ENCODE data around the gene FRMPD4. TPM values are rescaled to one million over a fixed set of nuclear protein-coding genes. Genes with fewer than 3 reads are reported as not detected.

Gene FRMPD4
- total and polyA plus RNA-seq, 2 experiments from 2014 or later = 0.19 to 0.80 TPM

- TF ChIP-seq CREB1 (CRISPR knock-in tag; IDR thresholded peaks at IDR 0.05; ENCODE audit: low read depth) = no peak
- no peak for TF ChIP-seq STAT1 (IDR thresholded peaks at IDR 0.05; ENCODE audit: unreplicated experiment)
- no peak for TF ChIP-seq JUNB (IDR thresholded peaks at IDR 0.05; ENCODE audit: unreplicated experiment)
- TF ChIP-seq CTCF (conservative IDR thresholded peaks at IDR 0.05; ENCODE audit: low read depth in 2 of 2) = no peak
- TF ChIP-seq EZH2phosphoT487 (IDR thresholded peaks at IDR 0.05; ENCODE audit: unreplicated experiment) = no peak
- no peak for TF ChIP-seq ZNF331 (CRISPR knock-in tag; IDR thresholded peaks at IDR 0.05; ENCODE audit: low read depth)
- no peak for TF ChIP-seq NANOG (IDR thresholded peaks at IDR 0.05; ENCODE audit: borderline replicate concordance)
- TF ChIP-seq ETS1 (IDR thresholded peaks at IDR 0.05) = no peak
- no peak for TF ChIP-seq POLR2AphosphoS5 (IDR thresholded peaks at IDR 0.05; ENCODE audit: low read depth)
- TF ChIP-seq ZNF114 (CRISPR knock-in tag; IDR thresholded peaks at IDR 0.05) = no peak
Observed at GRCh38 chrX:12767856-12768255, 629.6 kb downstream of the FRMPD4 start (continued).

GRCh38 chrX:12768491-12768890 is 630.2 kb downstream of the FRMPD4 start:
- H3K4me2 ChIP-seq = no peak overlapping the region
- no peak overlapping the region for H3K4me3 ChIP-seq
- no peaks in the 10 kb centered on the region for H3K36me3 ChIP-seq (ENCODE audit: insufficient read depth)
- no peaks in the 10 kb centered on the region for H3K79me2 ChIP-seq (replicated peaks; ENCODE audit: insufficient read depth)
- no peaks in the 10 kb centered on the region for H3F3A ChIP-seq (replicated peaks; ENCODE audit: low read depth)
- no peaks in the 10 kb centered on the region for H4K20me1 ChIP-seq (replicated peaks; ENCODE audit: insufficient read depth)
- no peak for ATAC-seq
- Mint-ChIP-seq H3K27me3 (ENCODE audit: insufficient read depth, low read depth, poor library complexity) (no peaks in the 10 kb centered on the region), H3K36me3 (ENCODE audit: low read depth) (no peaks in the 10 kb centered on the region), H3K27ac (no peak overlapping the region), H3K4me3 (no peak overlapping the region), H3K4me1 (no peaks in the 10 kb centered on the region), H3K9me3 (peaks cover 6% of the 10 kb centered on the region; the same call in 1 of the 3 replicates)
- no peaks in the 10 kb centered on the region for H3K4me1 ChIP-seq (ENCODE audit: insufficient read depth)
- DNase-seq (ENCODE audit: low spot score) = no peak
- H2AFZ ChIP-seq = no peak overlapping the region
- no peak overlapping the region for H3K27ac ChIP-seq (ENCODE audit: low read depth)
- H3K27me3 ChIP-seq (ENCODE audit: insufficient read depth) = no peaks in the 10 kb centered on the region
- H3K9me2 ChIP-seq (ENCODE audit: insufficient read depth) = no peaks in the 10 kb centered on the region
- TF ChIP-seq ETS1 (IDR thresholded peaks at IDR 0.05) (no peak), ZNF331 (CRISPR knock-in tag; IDR thresholded peaks at IDR 0.05; ENCODE audit: low read depth) (no peak), STAT1 (IDR thresholded peaks at IDR 0.05; ENCODE audit: unreplicated experiment) (no peak), CTCF (conservative IDR thresholded peaks at IDR 0.05; ENCODE audit: low read depth in 2 of 2) (no peak), EZH2 (IDR thresholded peaks at IDR 0.05; ENCODE audit: low read depth, unreplicated experiment) (no peak), CREB1 (CRISPR knock-in tag; IDR thresholded peaks at IDR 0.05; ENCODE audit: low read depth) (no peak), NANOG (IDR thresholded peaks at IDR 0.05; ENCODE audit: borderline replicate concordance) (no peak)
- TF ChIP-seq, protein P1, sequence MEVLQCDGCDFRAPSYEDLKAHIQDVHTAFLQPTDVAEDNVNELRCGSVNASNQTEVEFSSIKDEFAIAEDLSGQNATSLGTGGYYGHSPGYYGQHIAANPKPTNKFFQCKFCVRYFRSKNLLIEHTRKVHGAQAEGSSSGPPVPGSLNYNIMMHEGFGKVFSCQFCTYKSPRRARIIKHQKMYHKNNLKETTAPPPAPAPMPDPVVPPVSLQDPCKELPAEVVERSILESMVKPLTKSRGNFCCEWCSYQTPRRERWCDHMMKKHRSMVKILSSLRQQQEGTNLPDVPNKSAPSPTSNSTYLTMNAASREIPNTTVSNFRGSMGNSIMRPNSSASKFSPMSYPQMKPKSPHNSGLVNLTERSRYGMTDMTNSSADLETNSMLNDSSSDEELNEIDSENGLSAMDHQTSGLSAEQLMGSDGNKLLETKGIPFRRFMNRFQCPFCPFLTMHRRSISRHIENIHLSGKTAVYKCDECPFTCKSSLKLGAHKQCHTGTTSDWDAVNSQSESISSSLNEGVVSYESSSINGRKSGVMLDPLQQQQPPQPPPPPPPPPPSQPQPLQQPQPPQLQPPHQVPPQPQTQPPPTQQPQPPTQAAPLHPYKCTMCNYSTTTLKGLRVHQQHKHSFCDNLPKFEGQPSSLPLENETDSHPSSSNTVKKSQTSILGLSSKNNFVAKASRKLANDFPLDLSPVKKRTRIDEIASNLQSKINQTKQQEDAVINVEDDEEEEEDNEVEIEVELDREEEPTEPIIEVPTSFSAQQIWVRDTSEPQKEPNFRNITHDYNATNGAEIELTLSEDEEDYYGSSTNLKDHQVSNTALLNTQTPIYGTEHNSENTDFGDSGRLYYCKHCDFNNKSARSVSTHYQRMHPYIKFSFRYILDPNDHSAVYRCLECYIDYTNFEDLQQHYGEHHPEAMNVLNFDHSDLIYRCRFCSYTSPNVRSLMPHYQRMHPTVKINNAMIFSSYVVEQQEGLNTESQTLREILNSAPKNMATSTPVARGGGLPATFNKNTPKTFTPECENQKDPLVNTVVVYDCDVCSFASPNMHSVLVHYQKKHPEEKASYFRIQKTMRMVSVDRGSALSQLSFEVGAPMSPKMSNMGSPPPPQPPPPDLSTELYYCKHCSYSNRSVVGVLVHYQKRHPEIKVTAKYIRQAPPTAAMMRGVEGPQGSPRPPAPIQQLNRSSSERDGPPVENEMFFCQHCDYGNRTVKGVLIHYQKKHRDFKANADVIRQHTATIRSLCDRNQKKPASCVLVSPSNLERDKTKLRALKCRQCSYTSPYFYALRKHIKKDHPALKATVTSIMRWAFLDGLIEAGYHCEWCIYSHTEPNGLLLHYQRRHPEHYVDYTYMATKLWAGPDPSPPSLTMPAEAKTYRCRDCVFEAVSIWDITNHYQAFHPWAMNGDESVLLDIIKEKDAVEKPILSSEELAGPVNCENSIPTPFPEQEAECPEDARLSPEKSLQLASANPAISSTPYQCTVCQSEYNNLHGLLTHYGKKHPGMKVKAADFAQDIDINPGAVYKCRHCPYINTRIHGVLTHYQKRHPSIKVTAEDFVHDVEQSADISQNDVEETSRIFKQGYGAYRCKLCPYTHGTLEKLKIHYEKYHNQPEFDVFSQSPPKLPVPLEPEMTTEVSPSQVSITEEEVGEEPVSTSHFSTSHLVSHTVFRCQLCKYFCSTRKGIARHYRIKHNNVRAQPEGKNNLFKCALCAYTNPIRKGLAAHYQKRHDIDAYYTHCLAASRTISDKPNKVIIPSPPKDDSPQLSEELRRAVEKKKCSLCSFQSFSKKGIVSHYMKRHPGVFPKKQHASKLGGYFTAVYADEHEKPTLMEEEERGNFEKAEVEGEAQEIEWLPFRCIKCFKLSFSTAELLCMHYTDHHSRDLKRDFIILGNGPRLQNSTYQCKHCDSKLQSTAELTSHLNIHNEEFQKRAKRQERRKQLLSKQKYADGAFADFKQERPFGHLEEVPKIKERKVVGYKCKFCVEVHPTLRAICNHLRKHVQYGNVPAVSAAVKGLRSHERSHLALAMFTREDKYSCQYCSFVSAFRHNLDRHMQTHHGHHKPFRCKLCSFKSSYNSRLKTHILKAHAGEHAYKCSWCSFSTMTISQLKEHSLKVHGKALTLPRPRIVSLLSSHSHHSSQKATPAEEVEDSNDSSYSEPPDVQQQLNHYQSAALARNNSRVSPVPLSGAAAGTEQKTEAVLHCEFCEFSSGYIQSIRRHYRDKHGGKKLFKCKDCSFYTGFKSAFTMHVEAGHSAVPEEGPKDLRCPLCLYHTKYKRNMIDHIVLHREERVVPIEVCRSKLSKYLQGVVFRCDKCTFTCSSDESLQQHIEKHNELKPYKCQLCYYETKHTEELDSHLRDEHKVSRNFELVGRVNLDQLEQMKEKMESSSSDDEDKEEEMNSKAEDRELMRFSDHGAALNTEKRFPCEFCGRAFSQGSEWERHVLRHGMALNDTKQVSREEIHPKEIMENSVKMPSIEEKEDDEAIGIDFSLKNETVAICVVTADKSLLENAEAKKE (CRISPR knock-in tag; IDR thresholded peaks at IDR 0.05) = no peak

Measured in GM23338 (cell line).